Transverse colon (tissue), 3 donors: Measurements from ENCODE around the gene CFAP54.

Source experiments
- EP300 ChIP-seq: sonication (generic); formaldehyde crosslinking; IDR thresholded peaks from one replicate; pipeline ENCODE4 v1.6.1; 2017; ENCODE audit warnings: antibody characterized with exemption, low read depth
- POLR2A ChIP-seq: fragments of 450-650 bp; IDR thresholded peaks from one replicate; pipeline ENCODE4 v1.6.1; 2016; ENCODE audit warnings: antibody characterized with exemption, mild to moderate bottlenecking, moderate library complexity
- POLR2AphosphoS5 ChIP-seq, 3 donors: sonication (generic); formaldehyde crosslinking; IDR thresholded peaks; one replicate each; pipeline ENCODE4 v1.6.1; 2016; ENCODE audit warnings: antibody characterized with exemption in 3 of 3

DNA sequence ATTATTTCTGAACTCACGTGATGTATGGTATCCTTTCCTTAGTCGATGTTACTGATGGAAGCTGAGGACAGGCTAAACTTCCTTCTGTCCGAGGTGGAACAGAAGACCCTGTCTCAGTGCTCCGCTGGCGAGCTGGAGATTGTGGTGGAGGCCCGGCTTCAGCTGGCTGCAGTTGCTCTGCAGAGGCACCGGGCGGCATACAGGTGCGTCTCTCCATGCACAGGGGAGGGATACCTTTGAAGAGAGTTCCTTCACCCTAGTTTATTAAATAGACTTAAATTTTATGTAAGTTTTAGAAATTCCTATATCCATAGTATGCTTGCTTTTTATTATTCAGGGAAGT is 231.0 kb downstream of the CFAP54 start:
- TF ChIP-seq POLR2AphosphoS5 (IDR thresholded peaks at IDR 0.05): no peak
- TF ChIP-seq EP300: no peak
- TF ChIP-seq POLR2A: no peak
